ENCODE results near the gene RNASE9.
"Not testable (repeated sequence)": the region's sequence is repeated elsewhere in the genome, so short reads cannot be mapped to it uniquely, and the experiment has no call there.

Gene RNASE9

GRCh38 chr14:20560961-20561360 lies at the start of gene RNASE9:
Gene RNASE9 (minus strand): TSS chr14:20561047.
- in situ Hi-C loops (cut with MboI; ENCODE audit: low sequenced_read_pairs) = no loop called here

- in situ Hi-C loops (cut with MboI; ENCODE audit: low sequenced_read_pairs) = no loop called here
Observed at GRCh38 chr14:20610002-20610765, 49.3 kb upstream of the RNASE9 start.

GRCh38 chr14:20609215-20610001 lies 48.6 kb upstream of the RNASE9 start:
- in situ Hi-C loops (cut with MboI; ENCODE audit: low sequenced_read_pairs) = loop anchor here (10.0 kb wide), 1 partner anchor 285 kb away; no protein-coding TSS in a partner anchor

- in situ Hi-C loops (cut with MboI; ENCODE audit: low sequenced_read_pairs) = loop anchor here (10.0 kb wide), 1 partner anchor 284 kb away; no protein-coding TSS in a partner anchor
Observed at GRCh38 chr14:20608383-20609110, 47.7 kb upstream of the RNASE9 start.

GRCh38 chr14:20607617-20608016 lies 46.8 kb upstream of the RNASE9 start:
- in situ Hi-C loops (cut with MboI; ENCODE audit: low sequenced_read_pairs) = loop anchor here (10.0 kb wide), 1 partner anchor 283 kb away; no protein-coding TSS in a partner anchor

- in situ Hi-C loops (cut with MboI; ENCODE audit: low sequenced_read_pairs) = loop anchor here (10.0 kb wide), 1 partner anchor 282 kb away; no protein-coding TSS in a partner anchor
Observed at GRCh38 chr14:20606902-20607242, 46.0 kb upstream of the RNASE9 start.

GRCh38 chr14:20606190-20606901 lies 45.5 kb upstream of the RNASE9 start:
- in situ Hi-C loops (cut with MboI; ENCODE audit: low sequenced_read_pairs) = loop anchor here (10.0 kb wide), 1 partner anchor 282 kb away; no protein-coding TSS in a partner anchor

- in situ Hi-C loops (cut with MboI; ENCODE audit: low sequenced_read_pairs) = loop anchor here (10.0 kb wide), 1 partner anchor 279 kb away; no protein-coding TSS in a partner anchor
Observed at GRCh38 chr14:20603813-20604690, 43.2 kb upstream of the RNASE9 start.

GRCh38 chr14:20602583-20602982 lies 41.7 kb upstream of the RNASE9 start:
- in situ Hi-C loops (cut with MboI; ENCODE audit: low sequenced_read_pairs) = loop anchor here (10.0 kb wide), 1 partner anchor 278 kb away; no protein-coding TSS in a partner anchor

GRCh38 chr14:20601522-20601921 lies 40.7 kb upstream of the RNASE9 start:
- in situ Hi-C loops (cut with MboI; ENCODE audit: low sequenced_read_pairs) = loop anchor here (10.0 kb wide), 1 partner anchor 277 kb away; no protein-coding TSS in a partner anchor

GRCh38 chr14:20597108-20597507 lies 36.3 kb upstream of the RNASE9 start:
- in situ Hi-C loops (cut with MboI; ENCODE audit: low sequenced_read_pairs) = no loop called here

- in situ Hi-C loops (cut with MboI; ENCODE audit: low sequenced_read_pairs) = not testable (repeated sequence)
Observed at GRCh38 chr14:20595726-20596125, 34.9 kb upstream of the RNASE9 start.

- in situ Hi-C loops (cut with MboI; ENCODE audit: low sequenced_read_pairs) = no loop called here
Observed at GRCh38 chr14:20592574-20592973, 31.7 kb upstream of the RNASE9 start.

- in situ Hi-C loops (cut with MboI; ENCODE audit: low sequenced_read_pairs) = no loop called here
Observed at GRCh38 chr14:20591235-20591634, 30.4 kb upstream of the RNASE9 start, which contains the start of gene RNASE12. Gene RNASE12 (minus strand): TSS chr14:20591376. CDS start chr14:20590723, 653 bp downstream.

GRCh38 chr14:20587489-20588154 lies 26.8 kb upstream of the RNASE9 start, which contains the start of gene RNASE11:
Gene RNASE11 (minus strand): TSS chr14:20588001.
- in situ Hi-C loops (cut with MboI; ENCODE audit: low sequenced_read_pairs) = no loop called here

- in situ Hi-C loops (cut with MboI; ENCODE audit: low sequenced_read_pairs) = no loop called here
Observed at GRCh38 chr14:20583908-20584307, 23.1 kb upstream of the RNASE9 start.

GRCh38 chr14:20583142-20583541 lies 22.3 kb upstream of the RNASE9 start:
- in situ Hi-C loops (cut with MboI; ENCODE audit: low sequenced_read_pairs) = no loop called here

- in situ Hi-C loops (cut with MboI; ENCODE audit: low sequenced_read_pairs) = no loop called here
Observed at GRCh38 chr14:20580242-20580641, 19.4 kb upstream of the RNASE9 start.
